Activated CD8-positive, alpha-beta memory T cell treated with anti-CD3 and anti-CD28 coated beads, Interleukin-2, amount 50 U/mL, for 48 hours (primary cell): ENCODE results near the gene NEGR1.

ENCODE experiments used
- DNase-seq: peaks from one replicate; pipeline ENCODE4 v3.0.0-alpha.2; 2020

Gene NEGR1

GRCh38 chr1:71835442-71835813 lies 446.9 kb downstream of the NEGR1 start:
- no peak for DNase-seq

GRCh38 chr1:71834601-71835441 lies 447.5 kb downstream of the NEGR1 start:
- DNase-seq: no peak

GRCh38 chr1:71831646-71832045 lies 450.7 kb downstream of the NEGR1 start:
- DNase-seq: no peak

- no peak for DNase-seq
Measured at GRCh38 chr1:71829346-71829745, 453.0 kb downstream of the NEGR1 start.

- DNase-seq: no peak
Measured at GRCh38 chr1:71828431-71829012, 453.8 kb downstream of the NEGR1 start.

GRCh38 chr1:71823708-71824305 lies 458.5 kb downstream of the NEGR1 start:
- DNase-seq: no peak

GRCh38 chr1:71817028-71817427 lies 465.3 kb downstream of the NEGR1 start:
- no peak for DNase-seq

- no peak for DNase-seq
Measured at GRCh38 chr1:71809085-71809484, 473.3 kb downstream of the NEGR1 start.

GRCh38 chr1:71804140-71804539 lies 478.2 kb downstream of the NEGR1 start:
- no peak for DNase-seq

GRCh38 chr1:71796006-71796405 lies 486.3 kb downstream of the NEGR1 start:
- no peak for DNase-seq

- DNase-seq: no peak
Measured at GRCh38 chr1:71792264-71792663, 490.1 kb downstream of the NEGR1 start.

GRCh38 chr1:71788113-71788512 lies 494.2 kb downstream of the NEGR1 start:
- DNase-seq: no peak

- no peak for DNase-seq
Measured at GRCh38 chr1:71787699-71788098, 494.6 kb downstream of the NEGR1 start.

- DNase-seq: no peak
Measured at GRCh38 chr1:71786218-71786617, 496.1 kb downstream of the NEGR1 start.

- DNase-seq: no peak
Measured at GRCh38 chr1:71785450-71785849, 496.9 kb downstream of the NEGR1 start.

GRCh38 chr1:71785000-71785399 lies 497.3 kb downstream of the NEGR1 start:
- DNase-seq: no peak

- DNase-seq: no peak
Measured at GRCh38 chr1:71784241-71784640, 498.1 kb downstream of the NEGR1 start.

- no peak for DNase-seq
Measured at GRCh38 chr1:71783071-71783470, 499.3 kb downstream of the NEGR1 start.

- DNase-seq: no peak
Measured at GRCh38 chr1:71781450-71781849, 500.9 kb downstream of the NEGR1 start.

GRCh38 chr1:71780681-71781080 lies 501.7 kb downstream of the NEGR1 start:
- no peak for DNase-seq

GRCh38 chr1:71778940-71779339 lies 503.4 kb downstream of the NEGR1 start:
- DNase-seq: no peak

- DNase-seq: no peak
Measured at GRCh38 chr1:71777094-71777493, 505.2 kb downstream of the NEGR1 start.

- DNase-seq: no peak
Measured at GRCh38 chr1:71774705-71775104, 507.6 kb downstream of the NEGR1 start.

GRCh38 chr1:71770121-71770520 lies 512.2 kb downstream of the NEGR1 start:
- DNase-seq: no peak
